Medulla oblongata (tissue), 1 donor: ENCODE results near the gene MCEMP1.

ENCODE experiments used
- DNase-seq: peaks from one replicate; pipeline ENCODE4 v3.0.0-alpha.2; 2015; ENCODE audit errors: extremely low spot score

Gene MCEMP1

GRCh38 chr19:7670790-7671189 lies 6.1 kb upstream of the MCEMP1 start:
- DNase-seq, result no peak

DNA sequence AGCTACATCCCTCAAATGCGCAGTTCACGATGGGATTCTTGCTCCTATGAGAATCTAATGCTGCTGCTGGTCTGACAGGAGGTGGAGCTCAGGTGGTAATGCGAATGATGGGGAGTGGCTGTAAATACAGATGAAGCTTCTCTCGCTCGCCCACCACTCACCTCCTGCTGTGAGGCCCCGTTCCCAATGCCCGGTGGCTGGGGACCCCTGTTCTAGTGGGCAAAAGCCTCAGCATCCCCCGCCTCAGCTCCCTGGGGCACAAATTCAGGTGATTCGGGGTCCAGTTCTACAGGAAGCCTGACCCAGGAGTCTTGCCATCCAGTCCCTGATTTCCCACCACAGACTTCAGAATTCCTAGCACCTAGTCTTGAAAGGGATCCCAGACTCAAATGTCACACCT lies 4.4 kb upstream of the MCEMP1 start:
- no peak for DNase-seq

DNA sequence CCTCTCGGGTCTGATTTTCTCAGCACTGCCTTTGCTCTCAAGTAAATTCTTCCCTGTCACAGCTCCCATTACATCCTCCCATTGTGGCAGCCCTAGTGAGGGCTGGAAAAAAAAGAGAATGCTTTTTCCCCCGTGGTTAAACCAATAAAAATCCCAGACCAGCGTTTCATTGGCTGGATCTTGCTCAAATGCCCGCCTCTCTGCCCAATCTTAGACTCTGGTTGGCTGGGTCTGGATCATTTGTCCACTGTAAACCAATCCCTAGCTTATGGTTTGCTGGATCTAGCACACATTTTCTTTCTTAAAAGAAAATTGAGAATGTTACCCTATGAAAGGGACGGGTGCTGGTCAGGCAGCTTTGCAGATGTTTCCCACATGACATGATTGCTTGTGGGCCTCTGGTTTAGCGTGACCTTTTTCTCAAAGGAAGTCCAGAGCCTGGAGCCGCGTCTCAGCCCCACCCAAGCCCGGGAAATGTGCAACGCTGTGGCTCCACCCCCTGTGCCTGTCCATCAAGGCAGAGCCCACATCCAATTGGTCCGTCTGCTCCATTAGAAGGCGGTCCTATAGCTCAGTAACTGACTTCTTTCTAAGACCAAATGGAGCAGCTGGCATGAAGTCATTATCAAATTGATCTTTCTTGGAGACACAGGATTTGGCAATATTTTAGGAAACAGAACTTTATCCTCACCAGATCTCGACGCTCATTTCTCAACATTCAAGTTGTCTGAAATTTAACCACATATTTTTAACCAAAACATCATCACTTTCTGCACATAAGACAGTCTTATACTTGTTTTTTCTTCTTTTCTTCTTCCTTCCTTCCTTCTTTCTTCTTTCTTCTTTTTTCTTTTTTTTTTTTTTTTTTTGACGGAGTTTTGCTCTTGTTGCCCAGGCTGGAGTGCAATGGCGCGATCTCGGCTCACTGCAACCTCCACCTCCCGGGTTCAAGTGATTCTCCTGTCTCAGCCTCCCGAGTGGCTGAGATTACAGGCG lies 2.6 kb upstream of the MCEMP1 start:
- peak; percentile 6 for DNase-seq

DNA sequence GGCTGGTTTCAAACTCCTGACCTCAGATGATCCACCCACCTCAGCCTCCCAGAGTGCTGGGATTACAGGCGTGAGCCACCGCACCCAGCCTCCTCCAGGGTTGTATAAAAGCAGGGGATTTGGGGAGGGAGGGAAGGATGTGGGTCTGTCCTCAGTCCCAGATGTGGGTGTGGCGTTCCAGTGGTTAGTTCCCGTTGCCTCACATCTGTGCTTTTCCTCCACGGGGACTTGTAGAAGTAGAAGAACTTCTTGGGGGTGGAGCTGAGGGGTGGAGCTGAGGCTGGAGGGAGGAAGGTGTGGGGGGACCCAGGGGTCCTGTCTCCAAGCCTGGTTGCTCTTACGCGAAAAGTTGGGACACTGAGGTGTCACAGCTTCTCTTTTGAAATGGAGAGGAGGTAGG lies 514 bp upstream of the MCEMP1 start:
- no peak for DNase-seq

- DNase-seq, result no peak
Observed at GRCh38 chr19:7677669-7678311, 900 bp downstream of the MCEMP1 start.

DNA sequence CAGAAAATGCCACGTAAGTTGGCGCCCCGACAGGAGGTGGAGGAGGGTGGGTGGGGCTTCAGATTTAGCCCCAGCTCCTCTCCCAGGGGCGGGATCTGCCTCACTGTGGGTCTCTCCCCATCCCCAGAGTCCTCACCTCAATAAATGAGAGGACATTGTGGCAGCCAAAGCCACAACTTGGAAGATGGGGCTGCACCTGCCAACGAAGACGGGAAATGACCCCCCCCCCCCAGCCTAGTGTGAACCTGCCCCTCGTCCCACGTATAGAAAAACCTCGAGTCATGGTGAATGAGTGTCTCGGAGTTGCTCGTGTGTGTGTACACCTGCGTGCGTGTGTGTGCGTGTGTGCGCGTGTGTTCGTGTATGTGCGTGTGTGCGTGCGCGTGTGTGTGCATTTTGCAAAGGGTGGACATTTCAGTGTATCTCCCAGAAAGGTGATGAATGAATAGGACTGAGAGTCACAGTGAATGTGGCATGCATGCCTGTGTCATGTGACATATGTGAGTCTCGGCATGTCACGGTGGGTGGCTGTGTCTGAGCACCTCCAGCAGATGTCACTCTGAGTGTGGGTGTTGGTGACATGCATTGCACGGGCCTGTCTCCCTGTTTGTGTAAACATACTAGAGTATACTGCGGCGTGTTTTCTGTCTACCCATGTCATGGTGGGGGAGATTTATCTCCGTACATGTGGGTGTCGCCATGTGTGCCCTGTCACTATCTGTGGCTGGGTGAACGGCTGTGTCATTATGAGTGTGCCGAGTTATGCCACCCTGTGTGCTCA lies 2.3 kb downstream of the MCEMP1 start:
- DNase-seq, result peak; percentile 13

- no peak for DNase-seq
Observed at GRCh38 chr19:7679771-7680605, 3.1 kb downstream of the MCEMP1 start.

DNA sequence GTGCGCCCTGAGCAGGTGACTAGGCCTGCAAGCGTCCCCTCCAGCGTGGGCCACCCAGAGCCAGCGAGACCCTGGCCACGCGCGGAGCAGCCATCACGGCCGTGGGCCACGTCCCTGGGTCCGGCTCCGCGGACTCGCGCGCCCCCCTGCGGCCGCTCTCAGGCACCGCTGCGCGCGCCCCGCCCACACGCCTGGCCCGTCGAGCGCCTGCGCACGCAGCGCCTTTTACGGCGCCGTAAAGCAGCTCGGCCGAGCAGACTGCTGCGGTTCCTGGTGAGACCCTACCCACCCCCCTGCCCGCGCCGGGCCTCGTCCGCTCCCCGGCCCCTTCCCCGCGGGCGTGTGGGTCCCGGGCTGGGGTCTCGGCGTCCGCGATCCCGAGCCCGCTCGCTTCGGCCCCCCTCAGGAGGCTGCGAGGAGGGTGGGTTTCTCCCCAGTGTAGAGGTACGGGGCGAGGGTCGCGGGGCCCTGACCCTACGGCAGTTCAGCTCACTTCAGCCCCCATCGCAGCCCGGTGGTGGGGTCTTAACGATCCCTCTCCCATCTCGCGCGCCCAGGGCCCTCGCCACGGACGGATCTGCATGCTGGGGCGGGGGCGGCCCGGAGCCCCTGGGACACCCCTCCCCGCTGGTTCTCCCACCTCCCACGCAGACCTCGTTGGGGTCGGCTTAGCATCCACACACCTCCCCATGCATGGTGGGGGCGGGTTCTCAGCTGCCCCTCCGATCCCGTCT lies 3.9 kb downstream of the MCEMP1 start, which contains the start of gene TRAPPC5:
Gene TRAPPC5, plus strand, starts transcription at position 228 of the 734 bp plus-strand sequence. CDS start 1,421 bp downstream, outside the sequence.
- peak; percentile 87 for DNase-seq

DNA sequence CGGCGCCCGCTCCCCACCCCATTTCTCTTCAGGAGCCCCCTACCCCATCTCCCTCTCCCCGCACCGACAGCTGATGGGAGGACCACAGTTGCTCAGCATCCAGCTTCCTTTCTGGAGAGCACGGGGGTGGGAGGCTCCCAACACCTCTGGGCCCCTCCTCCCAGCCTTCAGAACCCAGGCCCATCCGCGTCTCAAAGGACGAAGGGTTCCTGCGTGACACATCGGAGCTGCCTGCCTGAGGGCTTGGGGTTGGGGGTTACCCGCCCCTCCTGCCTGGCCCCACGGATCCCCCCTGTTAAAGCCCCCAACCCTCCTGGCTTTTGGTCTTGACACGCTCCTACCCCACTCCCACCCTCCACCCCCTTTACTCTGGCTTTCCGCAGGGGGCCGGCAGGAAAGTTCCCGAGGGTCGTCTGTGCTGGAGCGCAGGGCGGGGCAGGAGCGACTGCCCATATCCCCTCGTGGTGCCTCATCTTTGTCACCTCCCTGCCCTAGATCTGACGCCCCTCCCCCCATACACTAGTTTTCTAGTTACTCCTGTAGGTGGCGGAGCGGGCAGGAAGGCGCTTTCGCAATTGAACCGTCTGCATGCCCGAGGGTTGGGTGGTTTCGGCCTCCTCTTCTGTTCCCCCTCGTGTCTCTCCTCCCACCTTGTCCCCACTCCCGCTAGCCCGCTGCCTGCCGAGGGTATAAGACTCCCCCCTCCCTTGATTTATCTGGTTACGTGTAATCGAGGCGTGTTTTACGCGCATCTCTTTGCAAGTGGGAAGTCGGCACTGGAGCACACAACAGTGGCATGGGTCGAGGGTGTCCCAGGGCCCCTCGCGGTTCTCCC lies 4.7 kb downstream of the MCEMP1 start:
- DNase-seq, result peak; percentile 81

DNA sequence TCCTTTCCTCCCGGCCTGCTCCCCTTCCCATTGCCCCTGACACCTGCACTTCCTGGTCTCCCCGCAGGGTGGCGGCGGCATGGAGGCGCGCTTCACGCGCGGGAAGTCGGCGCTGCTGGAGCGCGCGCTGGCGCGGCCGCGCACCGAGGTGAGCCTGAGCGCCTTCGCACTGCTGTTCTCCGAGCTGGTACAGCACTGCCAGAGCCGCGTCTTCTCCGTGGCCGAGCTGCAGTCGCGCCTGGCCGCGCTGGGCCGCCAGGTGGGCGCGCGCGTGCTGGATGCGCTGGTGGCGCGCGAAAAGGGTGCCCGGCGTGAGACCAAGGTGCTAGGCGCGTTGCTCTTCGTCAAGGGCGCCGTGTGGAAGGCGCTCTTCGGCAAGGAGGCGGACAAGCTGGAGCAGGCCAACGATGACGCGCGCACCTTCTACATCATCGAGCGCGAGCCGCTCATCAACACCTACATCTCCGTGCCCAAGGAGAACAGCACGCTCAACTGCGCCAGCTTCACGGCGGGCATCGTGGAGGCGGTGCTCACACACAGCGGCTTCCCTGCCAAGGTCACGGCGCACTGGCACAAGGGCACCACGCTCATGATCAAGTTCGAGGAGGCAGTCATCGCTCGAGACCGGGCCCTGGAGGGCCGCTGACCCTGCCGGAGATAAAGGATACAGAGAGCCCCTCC lies 5.4 kb downstream of the MCEMP1 start:
- no peak for DNase-seq

DNA sequence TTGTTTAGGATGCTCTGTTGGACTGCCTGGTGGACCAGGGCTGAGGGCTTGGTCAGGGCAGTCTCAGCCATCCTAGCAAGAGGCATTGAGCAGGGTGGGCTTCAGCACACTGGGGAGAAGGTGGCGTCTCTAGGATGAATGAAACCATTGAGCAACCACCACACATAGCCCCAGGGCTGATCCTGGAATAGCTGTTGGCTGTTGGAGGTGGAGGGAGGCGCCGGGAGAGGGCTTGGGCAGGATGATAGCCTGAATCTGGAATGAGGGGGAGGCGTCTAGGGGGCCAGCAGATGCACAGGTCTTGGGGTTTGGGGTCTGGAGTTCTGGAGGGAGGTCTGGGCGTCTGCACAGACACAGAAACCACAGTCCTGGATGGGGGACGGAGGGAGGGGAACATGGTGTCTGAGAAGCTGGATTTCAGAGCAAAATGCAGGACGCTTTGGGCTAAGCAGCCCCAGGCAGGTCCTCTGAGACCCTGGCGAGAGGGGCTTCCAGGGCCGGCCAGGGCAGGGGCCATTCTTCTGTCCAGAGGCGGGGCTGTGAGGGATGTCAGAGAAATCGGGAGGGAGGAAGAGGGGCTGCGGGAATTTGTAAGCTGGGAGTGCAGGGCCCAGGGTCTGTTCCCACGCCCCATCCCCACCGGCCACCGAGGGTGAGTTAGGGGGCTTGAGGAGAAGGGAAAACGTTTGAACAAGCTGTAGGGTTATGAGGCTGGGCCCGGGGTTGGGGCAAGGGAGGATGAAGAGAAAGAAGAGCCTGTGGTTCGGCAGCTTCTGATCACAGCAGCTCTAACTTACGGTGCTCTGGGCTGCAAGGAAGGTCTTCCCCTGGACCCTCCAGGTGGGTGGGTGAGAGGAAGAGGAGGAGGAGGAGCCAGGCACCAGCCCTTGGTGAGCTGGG lies 8.9 kb downstream of the MCEMP1 start:
- DNase-seq, result no peak

DNA sequence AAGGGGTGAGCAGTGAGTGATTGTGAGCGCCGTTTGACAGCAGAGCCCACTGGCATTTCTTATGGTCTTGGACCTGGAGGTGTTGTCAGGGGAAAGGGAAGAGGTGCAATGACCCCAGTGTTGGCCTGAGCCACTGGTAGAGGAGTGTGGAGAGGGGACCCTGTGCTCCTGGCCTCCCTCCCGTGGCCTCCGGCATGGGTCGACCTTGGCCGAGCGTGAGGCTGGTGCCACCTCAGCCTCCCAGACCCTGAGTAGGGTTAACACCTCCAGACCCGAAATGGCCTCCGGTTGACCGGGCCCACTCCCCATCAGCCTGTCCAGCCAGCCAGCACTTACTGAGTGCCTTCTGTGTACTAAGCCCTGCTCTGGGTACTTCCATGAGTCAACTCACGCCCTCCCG lies 10.3 kb downstream of the MCEMP1 start:
- no peak for DNase-seq

DNA sequence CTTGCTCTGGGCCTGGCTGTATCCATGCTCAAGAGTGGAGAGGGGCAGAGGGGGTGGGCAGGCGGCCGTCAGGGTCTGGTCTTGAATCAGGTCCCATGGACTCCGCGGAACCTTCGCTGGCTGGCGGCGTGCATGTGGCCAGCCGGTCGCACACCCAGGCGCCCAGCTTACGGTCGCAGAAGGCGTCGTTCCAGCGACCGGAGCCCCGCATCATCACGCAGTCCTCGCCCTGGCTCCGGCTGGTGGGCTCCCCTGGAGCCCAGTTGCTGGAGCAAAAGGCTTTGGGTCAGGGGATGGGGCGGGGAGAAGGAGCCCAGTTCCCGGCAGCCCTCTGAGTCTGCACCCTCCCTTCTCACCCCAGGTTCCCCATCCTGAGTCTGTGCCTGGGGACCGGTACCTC lies 12.3 kb downstream of the MCEMP1 start:
- no peak for DNase-seq

GRCh38 chr19:7690779-7691258 lies 13.9 kb downstream of the MCEMP1 start:
- no peak for DNase-seq

DNA sequence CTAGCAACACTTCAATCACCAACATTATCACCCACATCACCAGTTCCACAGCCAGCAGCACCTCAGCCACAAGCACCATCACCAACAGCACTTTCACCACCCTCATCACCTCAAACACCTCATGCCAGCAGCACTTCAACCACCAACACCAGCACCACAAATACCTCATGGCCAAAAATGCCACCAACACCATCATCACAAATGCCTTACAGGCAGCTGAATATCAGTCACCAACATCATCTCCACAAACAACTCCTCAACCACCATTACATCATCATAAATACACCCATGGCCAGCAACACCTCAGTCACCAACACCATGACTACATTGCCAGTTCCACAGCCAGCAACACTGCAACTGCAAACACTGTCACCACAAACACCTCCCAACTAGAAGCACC lies 14.6 kb downstream of the MCEMP1 start:
- DNase-seq, result no peak

GRCh38 chr19:7692417-7693088 lies 15.7 kb downstream of the MCEMP1 start:
- no peak for DNase-seq

- DNase-seq, result no peak
Observed at GRCh38 chr19:7694499-7694898, 17.6 kb downstream of the MCEMP1 start.
